PC-3 (cell line): ENCODE measurements around the gene PARP4. TPM values are rescaled to one million over a fixed set of nuclear protein-coding genes. Genes with fewer than 3 reads are reported as not detected.
"Not testable (repeated sequence)": the region's sequence is repeated elsewhere in the genome, so short reads cannot be mapped to it uniquely, and the experiment has no call there.

Source experiments
- ATAC-seq: fragments of 200-7000 bp; cut with Tn5 transposase; 2 replicates; pipeline ENCODE4 v1.9.1; 2020; ENCODE audit warnings: mild to moderate bottlenecking, moderate library complexity
- BruUV-seq: library from RNA; stranded (reverse); fragments of 400-500 nt; replicated peaks from 2 replicates; lab custom pipeline; 2021; lab: Mats Ljungman, UMichigan
- CTCF ChIA-PET: fragments of 300-600 bp; sonication (Branson Sonifier 250); formaldehyde crosslinking; loops from one replicate; lab custom pipeline; 2022; ENCODE audit warnings: antibody characterized with exemption; lab: Charles Lee
- POLR2A ChIA-PET: fragments of 300-600 bp; sonication (Branson Sonifier 250); formaldehyde crosslinking; loops from one replicate; lab custom pipeline; 2022; ENCODE audit warnings: antibody characterized with exemption; ENCODE audit not compliant: unreplicated experiment; lab: Charles Lee
- DNase-seq: peaks from one replicate; pipeline ENCODE4 v3.0.0-alpha.2; 2015
- H2AFZ ChIP-seq: fragments of 300-600 bp; sonication (generic); 2 replicates; pipeline ENCODE4 v1.6.0; 2016; ENCODE audit warnings: antibody characterized with exemption, low read length
- H3F3A ChIP-seq: fragments of 300-600 bp; sonication (generic); one replicate; pipeline ENCODE4 v1.6.0; 2017; ENCODE audit warnings: antibody characterized with exemption, low read length, control low read depth, mild to moderate bottlenecking; ENCODE audit not compliant: unreplicated experiment
- H3K27ac ChIP-seq: fragments of 300-600 bp; sonication (generic); 2 replicates; pipeline ENCODE4 v1.5.1; 2016; ENCODE audit warnings: mild to moderate bottlenecking, low read length
- H3K27me3 ChIP-seq: fragments of 300-600 bp; sonication (generic); 2 replicates; pipeline ENCODE4 v1.6.1; 2016; ENCODE audit warnings: low read length, mixed read lengths
- H3K36me3 ChIP-seq: fragments of 300-600 bp; sonication (generic); 2 replicates; pipeline ENCODE4 v1.6.1; 2016; ENCODE audit warnings: low read depth, mixed run types, low read length, mixed read lengths
- H3K4me1 ChIP-seq: fragments of 300-600 bp; sonication (generic); 2 replicates; pipeline ENCODE4 v1.5.1; 2016; ENCODE audit warnings: low read length; ENCODE audit not compliant: insufficient read depth
- H3K4me2 ChIP-seq: fragments of 300-600 bp; sonication (generic); 2 replicates; pipeline ENCODE4 v1.6.0; 2016; ENCODE audit warnings: low read length
- H3K4me3 ChIP-seq: fragments of 300-600 bp; sonication (generic); 2 replicates; pipeline ENCODE4 v1.5.1; 2016; ENCODE audit warnings: mild to moderate bottlenecking, low read length, mixed read lengths
- H3K79me2 ChIP-seq: fragments of 300-600 bp; sonication (generic); 2 replicates; pipeline ENCODE4 v1.6.1; 2017; ENCODE audit warnings: low read length, mixed read lengths
- H3K9ac ChIP-seq: fragments of 300-600 bp; sonication (generic); 2 replicates; pipeline ENCODE4 v1.6.0; 2016; ENCODE audit warnings: mild to moderate bottlenecking, low read length
- H3K9me2 ChIP-seq: fragments of 300-600 bp; sonication (generic); replicated peaks from 2 replicates; pipeline ENCODE4 v1.6.1; 2016; ENCODE audit warnings: mixed run types, low read length, mixed read lengths
- H3K9me3 ChIP-seq: fragments of 300-600 bp; sonication (generic); 2 replicates; pipeline ENCODE4 v1.6.1; 2016; ENCODE audit warnings: low read length, mixed read lengths
- H4K20me1 ChIP-seq: fragments of 300-600 bp; sonication (generic); 2 replicates; pipeline ENCODE4 v1.6.1; 2016; ENCODE audit warnings: low read length, mixed read lengths
- EZH2 ChIP-seq: fragments of 300-600 bp; sonication (generic); IDR thresholded peaks from one replicate; pipeline ENCODE4 v1.6.1; 2017; ENCODE audit warnings: antibody characterized with exemption, mild to moderate bottlenecking, low read length; ENCODE audit not compliant: unreplicated experiment
- EZH2phosphoT487 ChIP-seq: fragments of 300-600 bp; sonication (generic); IDR thresholded peaks from 2 replicates; pipeline ENCODE4 v1.6.1; 2018; ENCODE audit warnings: mild to moderate bottlenecking, antibody characterized with exemption, low read length, borderline replicate concordance
- intact Hi-C: fragments of 100-400 bp; cut with micrococcal nuclease; formaldehyde crosslinking; loops from 2 replicates; pipeline ENCODE4 v1.9.0; 2023
- total RNA-seq: library from RNA; depleted of rRNA; stranded (reverse); fragments of >200 nt; gene quantifications from 2 replicates; pipeline ENCODE4 v1.2.3, GENCODE V29; 2014
- TF ChIP-seq, protein P1 (sequence below): fragments of 300-600 bp; sonication (generic); conservative IDR thresholded peaks from 2 replicates; pipeline ENCODE4 v1.5.1; 2017; ENCODE audit warnings: antibody characterized with exemption, low read depth, mild to moderate bottlenecking, low read length

The PARP4 gene
- total RNA-seq, 1 experiment from 2014 or later = 50.4 TPM

DNA sequence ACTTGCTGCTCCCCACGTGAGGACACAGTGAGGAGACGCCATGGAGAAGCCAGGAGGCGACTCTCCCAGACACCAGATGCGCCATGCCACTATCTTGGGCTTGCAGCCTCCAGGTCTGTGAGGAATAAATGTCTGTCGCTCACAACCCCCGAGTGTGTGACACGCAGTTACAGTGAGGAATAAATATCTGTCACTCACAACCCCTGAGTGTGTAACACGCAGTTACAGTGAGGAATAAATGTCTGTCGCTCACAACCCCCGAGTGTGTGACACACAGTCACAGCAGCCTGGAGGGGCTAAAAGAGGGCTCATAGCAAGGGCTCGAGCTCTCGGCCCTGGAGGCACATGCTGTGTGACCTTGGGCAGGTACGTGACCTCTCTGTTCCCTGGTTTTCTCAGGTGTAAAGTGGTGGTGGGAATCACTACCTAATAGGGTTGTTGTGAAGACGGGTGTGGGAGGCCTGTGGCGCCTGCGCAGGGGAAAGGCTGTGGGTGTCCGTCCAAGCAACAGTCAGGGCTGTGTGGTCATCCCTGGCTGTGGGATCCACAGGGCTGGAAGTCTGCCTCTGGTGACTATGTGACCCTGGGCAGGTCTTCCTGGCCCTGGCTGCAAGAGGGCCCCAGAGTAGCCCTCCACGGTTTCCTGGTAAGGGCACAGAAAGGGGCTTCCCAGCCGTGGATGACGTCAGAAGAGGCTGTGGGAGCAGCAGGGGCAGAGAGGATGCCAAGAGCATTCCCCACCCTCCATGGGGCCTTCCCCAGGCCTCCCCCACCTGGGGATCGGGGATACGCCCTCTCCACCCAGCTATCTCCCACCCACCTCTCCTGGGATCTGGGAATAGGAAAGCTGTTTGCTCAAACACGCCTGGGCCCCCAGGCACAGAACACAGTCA, 125.5 kb downstream of the PARP4 start:
- H3K4me2 ChIP-seq = no peak overlapping the region
- no peaks in the 10 kb centered on the region for H3K4me1 ChIP-seq
- no peak overlapping the region for H2AFZ ChIP-seq
- no peaks in the 10 kb centered on the region for H3K79me2 ChIP-seq
- TF ChIP-seq EZH2phosphoT487 (no peak), EZH2 (no peak)
- TF ChIP-seq, protein P1, sequence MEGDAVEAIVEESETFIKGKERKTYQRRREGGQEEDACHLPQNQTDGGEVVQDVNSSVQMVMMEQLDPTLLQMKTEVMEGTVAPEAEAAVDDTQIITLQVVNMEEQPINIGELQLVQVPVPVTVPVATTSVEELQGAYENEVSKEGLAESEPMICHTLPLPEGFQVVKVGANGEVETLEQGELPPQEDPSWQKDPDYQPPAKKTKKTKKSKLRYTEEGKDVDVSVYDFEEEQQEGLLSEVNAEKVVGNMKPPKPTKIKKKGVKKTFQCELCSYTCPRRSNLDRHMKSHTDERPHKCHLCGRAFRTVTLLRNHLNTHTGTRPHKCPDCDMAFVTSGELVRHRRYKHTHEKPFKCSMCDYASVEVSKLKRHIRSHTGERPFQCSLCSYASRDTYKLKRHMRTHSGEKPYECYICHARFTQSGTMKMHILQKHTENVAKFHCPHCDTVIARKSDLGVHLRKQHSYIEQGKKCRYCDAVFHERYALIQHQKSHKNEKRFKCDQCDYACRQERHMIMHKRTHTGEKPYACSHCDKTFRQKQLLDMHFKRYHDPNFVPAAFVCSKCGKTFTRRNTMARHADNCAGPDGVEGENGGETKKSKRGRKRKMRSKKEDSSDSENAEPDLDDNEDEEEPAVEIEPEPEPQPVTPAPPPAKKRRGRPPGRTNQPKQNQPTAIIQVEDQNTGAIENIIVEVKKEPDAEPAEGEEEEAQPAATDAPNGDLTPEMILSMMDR = no peak
- H3K4me3 ChIP-seq = no peak overlapping the region
- no peak for DNase-seq
- H3F3A ChIP-seq = no peaks in the 10 kb centered on the region
- intact Hi-C loops = no loop called here
- H3K9me3 ChIP-seq = no peaks in the 10 kb centered on the region
- no peak overlapping the region for H3K27ac ChIP-seq
- POLR2A ChIA-PET = no interaction called here
- H3K27me3 ChIP-seq = no peaks in the 10 kb centered on the region
- H4K20me1 ChIP-seq = no peaks in the 10 kb centered on the region
- CTCF ChIA-PET = no interaction called here
- no peaks in the 10 kb centered on the region for H3K9me2 ChIP-seq
- no peak overlapping the region for H3K9ac ChIP-seq
- BruUV-seq = no TSS peak
- H3K36me3 ChIP-seq = no peaks in the 10 kb centered on the region
- ATAC-seq = no peak

DNA sequence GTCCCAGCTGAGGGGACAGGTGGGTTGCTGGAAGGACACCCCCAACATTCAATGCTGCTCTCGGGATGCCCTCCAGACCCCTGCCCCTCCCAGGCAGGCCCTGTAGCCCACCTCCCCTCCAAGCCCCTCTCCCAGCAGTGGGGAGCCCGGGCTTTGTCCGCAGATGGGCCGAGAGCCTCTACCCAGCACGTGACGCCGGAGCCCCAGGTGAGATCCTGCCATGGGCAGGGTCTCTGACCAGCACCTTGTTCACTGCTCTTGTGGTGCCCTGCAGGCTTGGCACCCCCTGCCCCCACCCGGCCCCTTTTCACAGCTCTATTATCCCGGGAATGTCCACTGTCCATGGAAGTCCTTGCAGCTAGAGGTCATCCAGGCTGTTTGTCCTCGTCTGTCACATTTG, 126.7 kb downstream of the PARP4 start:
- CTCF ChIA-PET = no interaction called here
- BruUV-seq = no TSS peak

DNA sequence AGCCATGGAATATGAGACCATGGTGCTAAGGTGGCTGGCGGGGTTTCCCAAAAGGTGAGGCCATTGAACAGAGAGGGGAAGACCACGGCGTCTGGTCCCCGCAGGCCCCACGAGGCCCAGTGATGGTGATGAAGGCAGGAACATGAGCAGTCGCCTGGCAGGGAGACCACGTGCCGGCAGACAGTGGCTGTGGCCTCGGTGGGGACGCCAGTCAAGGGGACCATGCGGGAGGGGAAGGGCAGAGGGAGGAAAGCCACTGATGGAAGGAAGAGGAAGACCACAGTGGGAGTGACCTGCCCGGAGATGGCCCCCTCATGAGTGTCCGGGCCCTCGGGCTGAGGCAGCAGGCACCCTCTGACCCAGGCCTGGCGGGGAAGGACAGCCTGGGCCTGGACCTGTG, 127.6 kb downstream of the PARP4 start:
- H3F3A ChIP-seq, POLR2A ChIA-PET, H3K9me2 ChIP-seq, H3K27me3 ChIP-seq, CTCF ChIA-PET, BruUV-seq, H3K4me1 ChIP-seq, ATAC-seq, H3K9ac ChIP-seq, H3K36me3 ChIP-seq, H3K4me3 ChIP-seq, H3K9me3 ChIP-seq, DNase-seq, intact Hi-C loops, H3K79me2 ChIP-seq, H2AFZ ChIP-seq, H4K20me1 ChIP-seq, H3K4me2 ChIP-seq, H3K27ac ChIP-seq: not testable (repeated sequence)

More for the DNA sequence above, 126.7 kb downstream of the PARP4 start:
- Histone ChIP-seq H3K4me3 (no peak overlapping the region), H3F3A (no peaks in the 10 kb centered on the region), H3K36me3 (no peaks in the 10 kb centered on the region), H3K79me2 (no peaks in the 10 kb centered on the region), H3K9me2 (no peaks in the 10 kb centered on the region), H3K9ac (no peak overlapping the region), H4K20me1 (no peaks in the 10 kb centered on the region), H3K4me1 (no peaks in the 10 kb centered on the region), H2AFZ (no peak overlapping the region), H3K27me3 (no peaks in the 10 kb centered on the region), H3K9me3 (no peaks in the 10 kb centered on the region), H3K4me2 (no peak overlapping the region), H3K27ac (no peak overlapping the region)
- intact Hi-C loops = no loop called here
- TF ChIP-seq EZH2phosphoT487 = no peak
- TF ChIP-seq, protein P1 = no peak
- no peak for TF ChIP-seq EZH2
- DNase-seq (no peak), ATAC-seq (no peak)
- POLR2A ChIA-PET = no interaction called here

DNA sequence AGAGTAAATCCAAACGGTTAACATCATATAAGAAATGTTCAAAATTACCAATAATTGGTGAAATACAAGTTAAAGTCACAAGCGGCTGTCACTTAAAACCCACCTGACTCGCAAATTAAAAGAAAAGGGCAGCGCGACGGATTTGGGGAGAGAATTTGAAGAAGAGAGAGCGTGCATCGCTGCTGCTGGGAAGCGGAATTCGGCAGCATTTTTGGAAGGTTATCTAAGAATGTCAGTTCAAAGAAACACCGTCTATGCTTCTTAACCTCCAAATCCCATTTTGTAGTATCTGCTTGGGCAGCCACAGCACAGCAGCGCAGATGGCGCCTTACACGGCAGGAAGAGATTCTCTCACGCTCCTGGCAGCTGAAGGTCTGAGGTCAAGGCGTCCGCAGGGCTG, 128.5 kb downstream of the PARP4 start:
- intact Hi-C loops, CTCF ChIA-PET: not testable (repeated sequence)

More for the DNA sequence above, 128.5 kb downstream of the PARP4 start:
- H2AFZ ChIP-seq, H3K9ac ChIP-seq, ATAC-seq, H4K20me1 ChIP-seq, H3K27me3 ChIP-seq, H3K4me2 ChIP-seq, H3K36me3 ChIP-seq, H3F3A ChIP-seq, H3K9me2 ChIP-seq, POLR2A ChIA-PET, H3K79me2 ChIP-seq, H3K4me3 ChIP-seq, DNase-seq, H3K27ac ChIP-seq, H3K9me3 ChIP-seq, H3K4me1 ChIP-seq, BruUV-seq: not testable (repeated sequence)
